Vagina (tissue), 2 donors: ENCODE measurements around the gene AMZ2.

ENCODE experiments used
- CTCF ChIP-seq, 3 experiments: fragments of 450-650 bp in 2 of 3; fragments of 200-600 bp in 1 of 3; sonication (generic) in 1 of 3; IDR thresholded peaks; one replicate each; pipeline ENCODE4 v1.5.1; 2017 to 2019; ENCODE audit warnings: antibody characterized with exemption in 3 of 3, mild to moderate bottlenecking in 2 of 3, moderate library complexity in 2 of 3
- POLR2A ChIP-seq, 2 donors: fragments of 450-650 bp; IDR thresholded peaks; one replicate each; pipeline ENCODE4 v1.6.1; 2017; ENCODE audit warnings: antibody characterized with exemption in 2 of 2, mild to moderate bottlenecking in 2 of 2, moderate library complexity in 2 of 2
- POLR2AphosphoS5 ChIP-seq, 2 donors: sonication (generic); formaldehyde crosslinking; IDR thresholded peaks; one replicate each; pipeline ENCODE4 v1.9.0; 2017; ENCODE audit warnings: antibody characterized with exemption in 2 of 2, mild to moderate bottlenecking in 2 of 2, low read depth in 1 of 2; ENCODE audit not compliant: insufficient read depth in 1 of 2

GRCh38 chr17:68301438-68301959, 53.7 kb downstream of the AMZ2 start:
- no peak for TF ChIP-seq CTCF (IDR thresholded peaks at IDR 0.05)
- no peak for TF ChIP-seq POLR2AphosphoS5 (IDR thresholded peaks at IDR 0.05; ENCODE audit: insufficient read depth in 1 of 2, low read depth in 1 of 2)
- no peak for TF ChIP-seq POLR2A (IDR thresholded peaks at IDR 0.05)
